Transverse colon (tissue), 4 donors: ENCODE results near the gene DNAH8. TPM values are rescaled to one million over a fixed set of nuclear protein-coding genes. Genes with fewer than 3 reads are reported as not detected.

ENCODE experiments used
- DNase-seq: peaks from one replicate; pipeline ENCODE4 v3.0.0-alpha.2; 2019
- H3K27ac ChIP-seq, 4 donors: fragments of 200-600 bp; sonication (generic); 2 replicates each; pipeline ENCODE4 v1.5.1; 2016 to 2018; ENCODE audit warnings: inconsistent platforms in 4 of 4
- H3K27me3 ChIP-seq: fragments of 200-600 bp; sonication (generic); 2 replicates; pipeline ENCODE4 v1.5.1; 2017; ENCODE audit warnings: inconsistent platforms
- H3K36me3 ChIP-seq, 4 donors: fragments of 200-600 bp; sonication (generic); 2 replicates each; pipeline ENCODE4 v1.5.1; 2017 to 2019; ENCODE audit warnings: inconsistent platforms in 4 of 4
- H3K4me1 ChIP-seq, 4 donors: fragments of 200-600 bp; sonication (generic); 2 replicates each; pipeline ENCODE4 v1.5.1; 2017 to 2020; ENCODE audit warnings: inconsistent platforms in 4 of 4
- H3K4me3 ChIP-seq, 4 donors: fragments of 200-600 bp; sonication (generic); 1 replicate in 1 of 4; 2 replicates in 3 of 4; pipeline versions ENCODE4 v1.5.1 to v1.6.1; 2017 to 2019; ENCODE audit warnings: inconsistent platforms in 4 of 4
- H3K9me3 ChIP-seq, 2 donors: fragments of 200-600 bp; sonication (generic); 2 replicates each; pipeline ENCODE4 v1.5.1; 2017 to 2019; ENCODE audit warnings: inconsistent platforms in 2 of 2
- EP300 ChIP-seq: sonication (generic); formaldehyde crosslinking; IDR thresholded peaks from one replicate; pipeline ENCODE4 v1.6.1; 2017; ENCODE audit warnings: antibody characterized with exemption, low read depth
- POLR2A ChIP-seq: fragments of 450-650 bp; IDR thresholded peaks from one replicate; pipeline ENCODE4 v1.6.1; 2016; ENCODE audit warnings: antibody characterized with exemption, mild to moderate bottlenecking, moderate library complexity
- POLR2AphosphoS5 ChIP-seq, 3 donors: sonication (generic); formaldehyde crosslinking; IDR thresholded peaks; one replicate each; pipeline ENCODE4 v1.6.1; 2016; ENCODE audit warnings: antibody characterized with exemption in 3 of 3
- WGBS, 2 donors: methylation state at CpG; one replicate each; pipeline ENCODE4 v1.1.5; 2018; ENCODE audit warnings: low coverage in 1 of 2; 5-methylcytosine and 5-hydroxymethylcytosine counted together
- in situ Hi-C, 4 donors: fragments of 200-750 bp; cut with MboI; loops; one replicate each; pipeline versions ENCODE4 v1.15.0 to v1.15.1; 2017; ENCODE audit warnings: low sequenced_read_pairs in 3 of 4, low pct_ligation_motif_present in 1 of 4, low pct_unique_long_range_greater_than_20kb in 1 of 4
- intact Hi-C: fragments of 100-400 bp; cut with DNase I; formaldehyde crosslinking; loops from one replicate; pipeline ENCODE4 v1.15.1; 2023; ENCODE audit warnings: low total_unique reads
- total RNA-seq, 4 donors: library from RNA; depleted of rRNA; stranded (reverse); fragments of >200 nt; gene quantifications; one replicate each; pipeline ENCODE4 v1.1.0, GENCODE V29; 2016
- TF ChIP-seq, protein P1 (sequence below), 5 experiments: fragments of 200-600 bp in 3 of 5; fragments of 450-650 bp in 2 of 5; sonication (generic) in 3 of 5; IDR thresholded peaks; 1 replicate in 2 of 5; 2 replicates in 3 of 5; pipeline ENCODE4 v1.5.1; 2016 to 2017; ENCODE audit warnings: antibody characterized with exemption in 5 of 5, inconsistent platforms in 3 of 5, mild to moderate bottlenecking in 2 of 5, moderate library complexity in 1 of 5

Gene DNAH8
- total RNA-seq, 4 donors from 2014 or later, result 0.16 TPM; not detected in 3

DNA sequence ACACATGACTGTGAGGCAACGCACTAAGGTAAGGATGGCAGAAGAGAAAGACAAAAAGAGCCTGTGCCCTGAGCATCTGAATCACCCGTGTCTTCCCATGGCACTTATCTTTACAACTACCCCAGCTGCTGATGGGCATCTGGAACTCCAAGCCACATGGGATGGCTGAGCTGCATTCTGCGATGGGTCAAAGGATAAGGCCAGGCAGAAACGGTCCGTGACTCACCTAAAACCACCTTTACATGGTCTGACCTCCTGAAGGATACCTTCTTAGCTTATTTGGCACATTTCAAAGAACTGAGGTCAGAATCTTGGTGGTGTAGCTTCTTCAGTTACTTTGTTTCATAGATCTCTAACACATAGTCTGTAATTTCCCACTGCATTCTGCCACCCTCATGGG lies 99.7 kb downstream of the DNAH8 start:
- in situ Hi-C loops, result no loop called here

DNA sequence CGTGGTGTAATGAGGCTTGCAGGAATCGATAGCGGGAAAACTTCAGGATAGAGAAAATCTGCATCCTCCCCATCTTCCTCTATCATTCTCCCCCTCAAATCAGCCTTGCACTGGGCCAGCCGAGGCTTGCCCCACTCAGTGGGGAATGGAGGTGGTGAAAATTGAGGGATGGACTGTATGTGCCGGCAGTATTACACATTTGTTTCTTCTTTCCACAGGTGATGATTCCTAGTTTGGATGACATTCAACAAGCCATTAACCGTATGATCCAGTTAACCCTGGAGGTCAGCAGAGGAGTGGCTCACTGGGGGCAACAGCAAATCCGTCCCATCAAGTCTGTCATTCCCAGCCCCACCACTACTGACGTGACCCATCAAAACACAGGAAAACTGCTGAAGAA lies 100.1 kb downstream of the DNAH8 start:
- TF ChIP-seq, protein P1, sequence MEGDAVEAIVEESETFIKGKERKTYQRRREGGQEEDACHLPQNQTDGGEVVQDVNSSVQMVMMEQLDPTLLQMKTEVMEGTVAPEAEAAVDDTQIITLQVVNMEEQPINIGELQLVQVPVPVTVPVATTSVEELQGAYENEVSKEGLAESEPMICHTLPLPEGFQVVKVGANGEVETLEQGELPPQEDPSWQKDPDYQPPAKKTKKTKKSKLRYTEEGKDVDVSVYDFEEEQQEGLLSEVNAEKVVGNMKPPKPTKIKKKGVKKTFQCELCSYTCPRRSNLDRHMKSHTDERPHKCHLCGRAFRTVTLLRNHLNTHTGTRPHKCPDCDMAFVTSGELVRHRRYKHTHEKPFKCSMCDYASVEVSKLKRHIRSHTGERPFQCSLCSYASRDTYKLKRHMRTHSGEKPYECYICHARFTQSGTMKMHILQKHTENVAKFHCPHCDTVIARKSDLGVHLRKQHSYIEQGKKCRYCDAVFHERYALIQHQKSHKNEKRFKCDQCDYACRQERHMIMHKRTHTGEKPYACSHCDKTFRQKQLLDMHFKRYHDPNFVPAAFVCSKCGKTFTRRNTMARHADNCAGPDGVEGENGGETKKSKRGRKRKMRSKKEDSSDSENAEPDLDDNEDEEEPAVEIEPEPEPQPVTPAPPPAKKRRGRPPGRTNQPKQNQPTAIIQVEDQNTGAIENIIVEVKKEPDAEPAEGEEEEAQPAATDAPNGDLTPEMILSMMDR (IDR thresholded peaks at IDR 0.05), result no peak
- TF ChIP-seq POLR2A (no peak), EP300 (no peak), POLR2AphosphoS5 (IDR thresholded peaks at IDR 0.05) (no peak)
- H3K4me3 ChIP-seq, result no peak overlapping the region
- WGBS, 2 donors, result 85 to 92% methylated on average over 7 to 8 of the region's 8 CpGs
- in situ Hi-C loops (no loop called here), intact Hi-C loops (no loop called here)
- H3K9me3 ChIP-seq, result no peaks in the 10 kb centered on the region
- H3K36me3 ChIP-seq, result no peaks in the 10 kb centered on the region
- DNase-seq, result no peak
- H3K27ac ChIP-seq, result no peak overlapping the region
- peaks cover 26% of the 10 kb centered on the region for H3K27me3 ChIP-seq
- H3K4me1 ChIP-seq, result no peaks in the 10 kb centered on the region

More for the DNA sequence above, 99.7 kb downstream of the DNAH8 start:
- H3K4me3 ChIP-seq, result no peak overlapping the region
- no peak for DNase-seq
- peaks cover 26% of the 10 kb centered on the region for H3K27me3 ChIP-seq
- no peak overlapping the region for H3K27ac ChIP-seq
- no peaks in the 10 kb centered on the region for H3K4me1 ChIP-seq
- no peaks in the 10 kb centered on the region for H3K9me3 ChIP-seq
- TF ChIP-seq POLR2A (no peak), POLR2AphosphoS5 (IDR thresholded peaks at IDR 0.05) (no peak), EP300 (no peak)
- TF ChIP-seq, protein P1 (IDR thresholded peaks at IDR 0.05), result no peak
- intact Hi-C loops, result no loop called here
- 83 to 93% methylated on average over 2 to 5 of the region's 5 CpGs for whole genome bisulfite sequencing, 2 donors
- no peaks in the 10 kb centered on the region for H3K36me3 ChIP-seq

DNA sequence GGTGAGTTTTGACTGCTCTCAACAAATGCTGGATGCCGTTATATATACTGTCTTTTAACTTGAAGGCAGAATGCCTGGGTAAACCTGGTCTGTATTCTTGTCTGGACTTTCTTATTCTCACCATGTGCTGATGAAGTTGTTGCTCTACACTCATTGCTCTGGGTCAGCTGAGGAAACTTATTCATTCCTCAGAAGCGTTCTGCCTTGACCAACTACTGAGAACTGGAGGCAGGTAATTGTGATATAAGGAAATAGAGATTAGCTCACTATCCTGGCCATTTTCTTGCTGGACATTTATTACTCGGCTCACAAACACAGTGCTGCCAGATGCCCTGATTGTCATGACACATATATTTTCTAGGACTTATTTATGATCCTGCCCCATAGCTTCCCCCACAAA lies 103.6 kb downstream of the DNAH8 start:
- Histone ChIP-seq H3K9me3 (no peaks in the 10 kb centered on the region), H3K27ac (no peak overlapping the region), H3K27me3 (peaks cover 11% of the 10 kb centered on the region), H3K4me3 (no peak overlapping the region), H3K36me3 (no peaks in the 10 kb centered on the region), H3K4me1 (no peaks in the 10 kb centered on the region)
- in situ Hi-C loops (no loop called here), intact Hi-C loops (no loop called here)
- TF ChIP-seq, protein P1 (IDR thresholded peaks at IDR 0.05), result no peak
- TF ChIP-seq POLR2A, result no peak
- TF ChIP-seq EP300, result no peak
- TF ChIP-seq POLR2AphosphoS5 (IDR thresholded peaks at IDR 0.05), result no peak
- DNase-seq, result no peak
- WGBS, 2 donors, result 60 to 68% methylated on average over 3 of the region's 3 CpGs

DNA sequence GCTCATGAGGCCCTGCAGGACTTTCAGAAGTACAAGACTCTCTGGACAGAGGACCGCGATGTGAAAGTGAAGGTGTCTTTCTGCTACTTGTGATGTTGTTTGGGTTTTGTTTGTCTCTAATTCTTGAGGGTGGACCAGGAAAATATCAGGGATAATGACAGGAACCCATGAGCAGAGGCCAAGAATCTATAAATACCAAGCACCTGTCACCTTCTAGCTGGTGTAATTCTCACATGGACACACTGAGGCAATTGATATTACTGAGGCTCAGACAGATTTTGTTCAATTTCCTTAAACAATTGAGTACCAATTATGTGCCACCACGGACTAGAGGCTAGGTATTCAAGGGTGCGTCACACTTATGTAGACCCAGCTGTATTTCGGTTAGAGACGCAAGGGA lies 107.9 kb downstream of the DNAH8 start:
- DNase-seq, result no peak
- intact Hi-C loops (no loop called here), in situ Hi-C loops (no loop called here)
- no peaks in the 10 kb centered on the region for H3K36me3 ChIP-seq
- peaks cover 5% of the 10 kb centered on the region for H3K27me3 ChIP-seq
- H3K9me3 ChIP-seq, result no peaks in the 10 kb centered on the region
- no peak overlapping the region for H3K4me3 ChIP-seq
- TF ChIP-seq POLR2A, result no peak
- no peak overlapping the region for H3K27ac ChIP-seq
- H3K4me1 ChIP-seq, result no peaks in the 10 kb centered on the region
- 83 to 90% methylated on average over 5 to 6 of the region's 6 CpGs for WGBS, 2 donors

DNA sequence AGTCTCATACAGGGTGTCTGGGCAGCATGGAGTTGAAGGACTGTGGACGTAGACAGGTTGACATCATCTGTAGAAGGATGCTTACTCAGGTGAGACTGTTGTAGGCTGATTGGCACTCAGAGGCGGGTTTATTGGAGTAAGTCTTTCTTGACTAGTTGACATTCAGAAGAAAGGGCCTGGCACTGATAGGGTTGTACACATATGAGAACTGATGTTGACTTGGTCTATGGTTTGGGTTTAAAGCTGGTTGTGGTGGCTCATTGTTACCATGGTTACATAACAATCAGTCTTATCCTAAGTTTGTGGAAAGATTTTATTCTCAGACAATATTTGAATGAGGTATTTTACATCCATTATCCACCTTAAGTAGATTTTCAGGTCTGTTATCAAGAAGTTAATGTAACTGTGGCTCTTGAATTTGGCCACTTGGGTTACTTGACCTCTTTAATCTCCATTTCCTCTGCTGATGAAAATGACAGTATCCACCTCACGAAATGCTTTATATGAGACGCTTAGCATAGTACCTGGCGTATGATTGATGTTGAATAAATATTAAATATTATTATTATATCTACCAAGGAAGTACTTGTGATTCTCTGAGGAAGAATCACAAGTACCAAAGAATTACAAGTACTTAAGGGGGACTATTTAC lies 109.3 kb downstream of the DNAH8 start:
- H3K27ac ChIP-seq, result no peak overlapping the region
- no peaks in the 10 kb centered on the region for H3K9me3 ChIP-seq
- peaks cover under 1% of the 10 kb centered on the region for H3K27me3 ChIP-seq
- TF ChIP-seq, protein P1 (IDR thresholded peaks at IDR 0.05), result no peak
- TF ChIP-seq EP300 (no peak), POLR2A (no peak), POLR2AphosphoS5 (IDR thresholded peaks at IDR 0.05) (no peak)
- intact Hi-C loops (no loop called here), in situ Hi-C loops (no loop called here)
- H3K4me1 ChIP-seq, result no peaks in the 10 kb centered on the region
- H3K4me3 ChIP-seq, result no peak overlapping the region
- 87 to 97% methylated on average over 3 to 5 of the region's 5 CpGs for WGBS, 2 donors
- no peak for DNase-seq
- no peaks in the 10 kb centered on the region for H3K36me3 ChIP-seq
